ENCODE data around the gene XRCC5.
A peak's percentile ranks its signal among the peaks of the same experiment; 100 is the strongest.
"Not testable (repeated sequence)": the region's sequence is repeated elsewhere in the genome, so short reads cannot be mapped to it uniquely, and the experiment has no call there.

XRCC5 gene

DNA sequence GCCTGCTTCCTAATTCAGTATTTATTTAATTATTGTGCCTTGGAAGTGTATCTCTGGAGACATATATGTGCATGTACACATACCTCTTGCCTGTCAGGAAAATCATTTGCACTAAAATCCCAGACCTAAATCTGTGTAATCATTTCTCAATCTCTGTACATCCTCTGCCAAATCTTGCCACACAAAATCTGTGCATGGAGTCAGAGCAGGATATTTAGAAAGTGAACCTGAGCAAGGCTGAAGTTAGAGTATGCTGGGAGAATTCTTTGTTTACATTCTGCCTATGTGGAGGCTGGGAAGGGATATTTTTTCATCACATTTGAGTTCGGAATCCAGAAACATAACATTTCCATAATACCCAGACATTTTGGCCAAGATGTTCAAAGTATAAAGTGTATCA is 9.3 kb downstream of the XRCC5 start:
- Mint-ChIP-seq H3K9me3 (no peaks in the 10 kb centered on the region), H3K36me3 (peaks cover 43% of the 10 kb centered on the region), H3K27ac (peak overlapping the region; percentile 60), H3K4me3 (no peak overlapping the region), H3K27me3 (no peaks in the 10 kb centered on the region), H3K4me1 (peaks cover 31% of the 10 kb centered on the region)
- DNase-seq (ENCODE audit: low spot score in 2 of 2) (no peak), ATAC-seq (ENCODE audit: low read depth) (no peak)

DNA sequence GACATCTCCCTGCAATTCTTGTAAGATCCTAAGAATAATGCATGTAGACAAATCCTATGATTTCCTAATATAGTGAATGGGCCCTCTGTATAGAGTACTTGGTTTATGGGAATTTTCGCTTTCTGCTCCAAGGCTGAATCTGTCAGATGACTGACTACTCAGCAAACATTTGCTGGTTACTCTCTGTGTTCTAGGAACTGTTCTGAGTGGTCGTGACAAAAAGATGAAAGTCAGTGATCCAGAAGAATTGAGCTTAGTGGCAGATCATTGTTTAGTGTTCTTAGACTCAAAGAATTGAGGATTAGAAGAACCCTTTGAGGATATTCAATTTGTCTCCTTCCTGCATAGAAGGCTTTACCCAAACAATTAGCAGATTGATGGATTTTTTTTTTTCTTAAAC is 10.0 kb downstream of the XRCC5 start:
- Mint-ChIP-seq H3K9me3 (no peaks in the 10 kb centered on the region), H3K4me3 (no peak overlapping the region), H3K4me1 (peaks cover 27% of the 10 kb centered on the region), H3K36me3 (peaks cover 39% of the 10 kb centered on the region), H3K27me3 (no peaks in the 10 kb centered on the region), H3K27ac (no peak overlapping the region)
- DNase-seq (ENCODE audit: low spot score in 2 of 2) = no peak
- no peak for ATAC-seq (ENCODE audit: low read depth)

DNA sequence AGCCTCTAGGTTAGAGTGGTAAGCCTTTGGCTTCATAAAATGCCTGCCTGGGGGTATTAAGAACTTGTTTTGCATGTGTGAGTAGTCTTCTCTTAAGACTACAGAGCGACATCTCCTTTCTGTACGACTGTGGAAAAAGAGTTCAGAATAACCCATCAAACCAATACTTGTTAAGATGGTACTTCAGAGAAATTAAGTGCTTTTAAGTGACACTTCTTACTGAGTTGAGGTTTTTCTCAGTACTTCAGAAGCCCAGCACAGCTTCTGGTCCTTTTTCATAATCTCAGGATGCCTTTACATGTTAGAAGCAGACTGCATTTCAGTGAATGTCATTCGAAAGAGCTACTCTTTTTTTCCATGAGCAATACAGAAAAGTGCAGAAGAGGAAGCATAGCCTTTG is 10.8 kb downstream of the XRCC5 start:
- Mint-ChIP-seq H3K9me3 (no peaks in the 10 kb centered on the region), H3K27ac (no peak overlapping the region)
- DNase-seq (ENCODE audit: low spot score in 2 of 2) = no peak

DNA sequence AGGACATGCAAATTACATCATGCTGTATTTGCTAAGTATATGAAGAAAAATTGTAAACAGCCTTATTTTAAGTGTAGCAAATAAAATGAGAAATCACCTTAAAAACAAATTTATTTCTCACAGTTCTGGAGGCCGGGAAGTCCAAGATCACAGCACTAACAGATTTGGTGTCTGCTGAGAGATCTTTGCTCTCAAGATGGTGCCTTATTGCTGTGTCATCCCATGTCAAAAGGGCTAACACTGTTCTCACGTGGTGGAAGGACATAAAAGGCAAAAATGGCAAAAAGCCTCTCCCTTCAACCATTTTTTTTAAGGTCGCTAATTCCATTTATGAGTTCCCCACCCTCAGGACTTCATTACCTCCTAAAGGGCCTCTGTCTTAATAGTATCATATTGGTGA is 12.1 kb downstream of the XRCC5 start:
- Mint-ChIP-seq H3K36me3 (peaks cover 44% of the 10 kb centered on the region), H3K27me3 (no peaks in the 10 kb centered on the region), H3K4me3 (no peak overlapping the region), H3K9me3 (no peaks in the 10 kb centered on the region), H3K27ac (no peak overlapping the region), H3K4me1 (peaks cover 14% of the 10 kb centered on the region)
- DNase-seq (ENCODE audit: low spot score in 2 of 2) (no peak), ATAC-seq (ENCODE audit: low read depth) (no peak)

More for the DNA sequence above, 10.8 kb downstream of the XRCC5 start:
- peaks cover 20% of the 10 kb centered on the region for H3K4me1 Mint-ChIP-seq
- no peak for ATAC-seq (ENCODE audit: low read depth)
- peaks cover 43% of the 10 kb centered on the region for H3K36me3 Mint-ChIP-seq
- no peaks in the 10 kb centered on the region for H3K27me3 Mint-ChIP-seq
- no peak overlapping the region for H3K4me3 Mint-ChIP-seq

DNA sequence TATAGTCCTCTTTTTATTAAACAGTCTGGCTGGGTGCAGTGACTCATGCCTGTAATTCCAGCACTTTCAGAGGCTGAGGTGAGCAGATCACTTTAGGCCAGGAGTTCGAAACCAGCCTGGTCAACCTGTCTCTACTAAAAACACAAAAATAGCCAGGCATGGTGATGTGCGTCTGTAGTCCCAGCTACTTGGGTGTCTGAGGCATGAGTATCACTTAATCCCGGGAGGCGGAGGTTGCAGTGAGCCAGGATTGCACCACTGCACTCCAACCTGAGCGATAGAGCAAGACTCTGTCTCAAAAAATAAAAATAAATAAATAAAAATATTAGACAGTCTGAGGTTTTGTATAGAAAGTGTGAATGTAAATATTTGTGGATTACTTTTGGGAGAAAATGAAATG is 17.8 kb downstream of the XRCC5 start:
- Mint-ChIP-seq H3K27me3 (no peaks in the 10 kb centered on the region), H3K9me3 (no peaks in the 10 kb centered on the region), H3K4me3 (no peak overlapping the region), H3K27ac (no peak overlapping the region), H3K4me1 (peaks cover 7% of the 10 kb centered on the region), H3K36me3 (peaks cover 39% of the 10 kb centered on the region)
- ATAC-seq (ENCODE audit: low read depth) (no peak), DNase-seq (ENCODE audit: low spot score in 2 of 2) (no peak)

DNA sequence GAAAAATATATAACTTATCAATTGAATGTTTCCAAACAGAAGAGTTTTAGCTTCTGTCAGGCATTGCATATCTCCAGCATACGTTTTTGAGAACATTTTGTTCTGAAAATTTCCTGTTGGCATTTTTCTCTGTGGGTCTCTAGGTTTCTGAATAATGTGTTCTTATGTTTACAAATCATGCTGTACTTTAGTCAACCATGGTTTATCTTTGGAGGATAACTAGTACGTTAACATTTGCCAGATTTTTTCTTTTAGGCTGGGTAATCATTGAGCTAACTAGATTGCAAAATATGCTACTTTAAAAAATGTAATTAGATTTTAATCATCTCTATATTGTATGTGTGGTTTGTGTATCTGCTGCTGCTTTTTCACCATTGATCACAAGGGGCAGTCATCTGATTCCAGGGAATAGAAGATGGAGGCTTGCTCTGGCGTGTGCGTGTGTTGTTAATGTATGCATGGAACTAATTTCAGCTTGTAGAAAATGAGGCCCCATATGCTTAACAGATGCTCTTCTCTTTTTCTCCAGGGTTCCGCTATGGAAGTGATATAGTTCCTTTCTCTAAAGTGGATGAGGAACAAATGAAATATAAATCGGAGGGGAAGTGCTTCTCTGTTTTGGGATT is 21.3 kb downstream of the XRCC5 start:
- peaks cover 49% of the 10 kb centered on the region for H3K36me3 Mint-ChIP-seq
- H3K4me3 Mint-ChIP-seq = no peak overlapping the region
- no peaks in the 10 kb centered on the region for H3K9me3 Mint-ChIP-seq
- no peak for ATAC-seq (ENCODE audit: low read depth)
- peaks cover 8% of the 10 kb centered on the region for H3K4me1 Mint-ChIP-seq
- no peak overlapping the region for H3K27ac Mint-ChIP-seq
- H3K27me3 Mint-ChIP-seq = no peaks in the 10 kb centered on the region
- DNase-seq (ENCODE audit: low spot score in 2 of 2) = no peak

DNA sequence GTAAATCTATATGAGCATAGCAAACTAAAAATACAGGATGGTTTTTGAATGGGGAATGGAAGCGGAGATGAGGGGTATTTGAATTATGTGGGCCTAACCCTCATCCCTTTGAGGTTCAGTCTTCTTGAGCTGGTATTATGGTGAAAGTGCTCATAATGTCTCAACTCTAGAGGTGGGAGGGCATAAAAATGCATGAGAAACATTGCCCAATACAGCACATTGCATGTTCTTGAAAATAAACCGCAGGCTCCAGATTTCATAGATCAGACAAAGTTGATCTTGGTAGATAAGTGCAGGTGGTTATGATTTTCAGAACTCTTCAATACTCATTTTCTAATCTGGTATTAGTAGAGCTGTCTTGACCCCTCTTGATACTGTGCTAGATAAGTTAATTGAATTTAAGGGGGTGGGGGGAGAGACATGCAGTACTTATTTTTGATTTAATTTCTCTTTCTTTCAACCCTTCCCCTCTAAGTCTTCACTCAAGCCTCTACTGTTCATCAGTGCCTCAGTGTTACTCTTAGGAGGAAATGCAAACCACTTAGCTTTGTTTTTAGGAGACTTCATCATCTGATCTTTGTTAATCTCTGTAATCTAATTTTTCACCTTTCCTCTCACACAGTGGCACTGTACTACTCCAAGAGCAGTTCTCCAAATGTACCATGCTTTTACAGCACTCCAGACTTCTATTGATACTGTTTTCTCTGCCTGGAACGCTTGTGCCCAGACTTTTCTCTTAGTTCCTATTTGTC is 22.2 kb downstream of the XRCC5 start:
- Mint-ChIP-seq H3K9me3 (no peaks in the 10 kb centered on the region), H3K27ac (peak overlapping the region; percentile 18), H3K36me3 (peaks cover 53% of the 10 kb centered on the region), H3K4me1 (peaks cover 9% of the 10 kb centered on the region), H3K4me3 (no peak overlapping the region), H3K27me3 (no peaks in the 10 kb centered on the region)
- ATAC-seq (ENCODE audit: low read depth) (no peak), DNase-seq (ENCODE audit: low spot score in 2 of 2) (no peak)

DNA sequence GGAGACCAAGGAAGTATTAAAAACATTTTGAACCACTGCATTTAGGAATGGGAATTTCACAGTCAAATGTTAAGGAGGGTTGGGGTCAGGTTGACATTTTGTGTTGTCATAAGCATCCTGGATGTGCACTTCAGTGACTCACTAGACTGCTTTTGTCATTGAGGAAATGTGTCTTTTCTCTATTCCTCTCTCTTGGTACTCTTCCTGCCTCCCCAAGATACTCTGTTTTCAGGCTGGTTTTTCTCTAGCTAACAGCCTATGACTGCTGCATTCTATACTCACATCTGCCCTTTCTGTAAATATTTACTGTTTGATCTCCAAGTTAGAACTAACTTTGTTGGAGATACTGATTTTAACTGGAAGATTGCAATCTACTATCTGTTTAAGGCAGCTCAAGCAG is 23.4 kb downstream of the XRCC5 start:
- ATAC-seq (ENCODE audit: low read depth) = no peak
- DNase-seq (ENCODE audit: low spot score in 2 of 2) = no peak
- Mint-ChIP-seq H3K9me3 (no peaks in the 10 kb centered on the region), H3K27ac (peak overlapping the region; percentile 18), H3K36me3 (peaks cover 52% of the 10 kb centered on the region), H3K4me3 (no peak overlapping the region), H3K4me1 (peaks cover 12% of the 10 kb centered on the region), H3K27me3 (no peaks in the 10 kb centered on the region)

DNA sequence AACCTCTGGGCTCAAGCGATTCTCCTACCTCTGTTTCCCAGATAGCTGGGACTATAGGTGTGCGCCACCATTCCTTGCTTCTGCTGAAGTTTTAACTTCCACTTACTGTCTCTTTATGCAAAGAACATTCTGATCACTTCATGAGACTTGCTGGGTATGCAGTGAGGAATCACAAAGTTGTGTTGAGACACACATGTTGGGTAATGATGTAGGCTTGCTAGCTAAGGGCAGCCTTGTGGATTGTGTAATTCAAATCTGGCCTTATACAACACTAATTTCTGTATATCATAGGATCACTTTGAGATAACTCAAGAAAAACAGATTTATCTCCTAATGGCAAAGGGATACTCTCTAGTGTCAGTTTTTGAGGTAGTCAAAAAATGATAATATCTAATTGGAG is 24.2 kb downstream of the XRCC5 start:
- ATAC-seq (ENCODE audit: low read depth) = no peak
- Mint-ChIP-seq H3K36me3 (peaks cover 52% of the 10 kb centered on the region), H3K4me3 (no peak overlapping the region), H3K9me3 (no peaks in the 10 kb centered on the region), H3K27me3 (no peaks in the 10 kb centered on the region), H3K27ac (no peak overlapping the region), H3K4me1 (peaks cover 12% of the 10 kb centered on the region)
- no peak for DNase-seq (ENCODE audit: low spot score in 2 of 2)

DNA sequence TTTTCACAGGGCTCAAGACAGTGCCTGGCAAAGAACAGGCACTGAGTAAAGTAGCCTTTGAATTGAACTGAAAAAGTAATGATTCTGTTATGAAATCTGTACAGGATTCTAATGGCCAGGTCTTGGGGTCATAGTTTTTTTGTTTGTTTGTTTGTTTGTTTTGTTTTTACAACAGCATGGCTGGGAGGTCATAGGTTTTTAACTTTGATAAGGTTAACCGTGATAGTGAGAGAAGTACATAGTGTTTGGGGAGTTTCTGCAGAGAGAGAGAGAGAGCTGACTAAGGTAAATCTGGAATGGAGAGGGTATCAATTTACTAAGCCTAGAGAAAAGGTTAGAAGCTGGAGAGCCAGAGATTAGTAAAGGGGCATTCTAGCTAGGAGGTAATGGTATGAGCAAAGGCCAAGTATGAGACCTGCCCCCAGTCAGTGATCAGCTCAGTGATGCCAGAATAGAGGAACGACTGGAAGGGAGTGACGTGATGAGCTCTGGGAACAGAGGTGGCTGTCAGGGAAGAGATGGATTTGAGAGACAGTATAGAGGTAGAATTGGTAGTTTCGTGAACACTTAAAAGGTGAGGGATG is 25.9 kb downstream of the XRCC5 start:
- Mint-ChIP-seq H3K4me3 (no peak overlapping the region), H3K36me3 (peaks cover 50% of the 10 kb centered on the region), H3K27ac (peak overlapping the region; percentile 66), H3K27me3 (no peaks in the 10 kb centered on the region), H3K9me3 (no peaks in the 10 kb centered on the region), H3K4me1 (peaks cover 9% of the 10 kb centered on the region)
- no peak for ATAC-seq (ENCODE audit: low read depth)
- no peak for DNase-seq (ENCODE audit: low spot score in 2 of 2)

DNA sequence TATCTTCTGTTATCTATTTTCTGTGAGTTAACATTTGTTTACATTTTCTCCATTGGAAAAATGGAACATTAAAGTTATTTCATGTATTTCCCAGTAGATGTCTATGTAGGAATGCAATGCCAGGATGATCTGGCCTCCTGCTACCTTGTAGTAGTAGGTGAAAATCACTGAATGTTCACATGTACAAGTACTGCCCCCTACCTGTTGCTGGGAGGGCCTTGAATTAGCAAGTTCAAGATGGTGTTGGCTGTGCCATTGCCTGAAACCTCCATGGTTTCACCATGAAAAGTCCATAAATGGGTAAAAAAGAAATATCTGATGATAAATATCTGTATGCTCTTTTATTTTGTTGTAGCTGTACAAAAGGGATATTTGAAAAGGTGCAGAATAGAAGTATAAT is 30.7 kb downstream of the XRCC5 start:
- Mint-ChIP-seq H3K27ac (no peak overlapping the region), H3K4me1 (peaks cover 6% of the 10 kb centered on the region), H3K4me3 (no peak overlapping the region), H3K9me3 (no peaks in the 10 kb centered on the region), H3K36me3 (peaks cover 28% of the 10 kb centered on the region), H3K27me3 (no peaks in the 10 kb centered on the region)
- peak; percentile 53 for ATAC-seq (ENCODE audit: low read depth)
- peak in 1 of 2 donors; percentile 9 for DNase-seq (ENCODE audit: low spot score in 2 of 2)

DNA sequence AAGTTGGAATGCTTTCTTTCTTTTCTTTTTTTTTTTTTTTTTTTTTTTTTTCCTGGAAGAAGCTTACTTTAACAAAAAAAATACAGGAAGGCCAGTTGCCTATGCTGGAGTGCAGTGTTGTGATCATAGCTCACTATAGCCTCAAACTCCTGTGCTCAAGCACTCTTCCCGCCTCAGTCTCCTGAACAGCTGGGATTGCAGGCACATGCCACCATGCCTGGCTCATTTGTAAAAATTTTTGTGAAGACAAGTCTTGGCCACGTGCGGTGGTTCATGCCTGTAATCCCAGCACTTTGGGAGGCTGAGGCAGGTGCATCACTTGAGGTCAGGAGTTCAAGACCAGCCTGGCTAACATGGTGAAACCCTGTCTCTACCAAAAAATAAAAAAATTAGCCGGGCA is 32.4 kb downstream of the XRCC5 start:
- peaks cover 15% of the 10 kb centered on the region for H3K36me3 Mint-ChIP-seq
- not testable (repeated sequence) for H3K27ac Mint-ChIP-seq; DNase-seq (ENCODE audit: low spot score in 2 of 2); H3K4me1 Mint-ChIP-seq; H3K9me3 Mint-ChIP-seq; H3K4me3 Mint-ChIP-seq; ATAC-seq (ENCODE audit: low read depth); H3K27me3 Mint-ChIP-seq

DNA sequence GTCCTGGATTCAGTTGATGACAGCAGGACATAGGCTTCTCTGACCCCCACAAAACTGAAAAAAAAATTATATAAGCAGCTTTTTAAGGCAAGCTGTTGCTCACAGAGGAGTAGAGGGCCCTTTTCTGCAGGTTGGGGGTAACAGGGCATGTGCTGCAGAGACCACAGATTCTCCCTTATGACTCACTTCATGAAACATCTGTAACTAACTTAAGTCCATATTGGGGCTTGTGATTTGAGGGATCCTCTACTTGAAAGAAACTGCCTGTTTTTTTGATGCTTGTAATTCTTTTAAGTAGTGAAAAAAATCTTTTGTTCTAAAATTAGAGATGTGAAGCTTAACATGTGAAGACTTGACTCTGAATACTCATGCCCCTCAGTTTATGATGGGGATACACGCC is 33.4 kb downstream of the XRCC5 start:
- H3K4me3 Mint-ChIP-seq = no peak overlapping the region
- no peaks in the 10 kb centered on the region for H3K27me3 Mint-ChIP-seq
- H3K4me1 Mint-ChIP-seq = peaks cover 2% of the 10 kb centered on the region
- H3K36me3 Mint-ChIP-seq = peaks cover 19% of the 10 kb centered on the region
- no peak for DNase-seq (ENCODE audit: low spot score in 2 of 2)
- H3K27ac Mint-ChIP-seq = no peak overlapping the region
- H3K9me3 Mint-ChIP-seq = no peaks in the 10 kb centered on the region
- no peak for ATAC-seq (ENCODE audit: low read depth)

DNA sequence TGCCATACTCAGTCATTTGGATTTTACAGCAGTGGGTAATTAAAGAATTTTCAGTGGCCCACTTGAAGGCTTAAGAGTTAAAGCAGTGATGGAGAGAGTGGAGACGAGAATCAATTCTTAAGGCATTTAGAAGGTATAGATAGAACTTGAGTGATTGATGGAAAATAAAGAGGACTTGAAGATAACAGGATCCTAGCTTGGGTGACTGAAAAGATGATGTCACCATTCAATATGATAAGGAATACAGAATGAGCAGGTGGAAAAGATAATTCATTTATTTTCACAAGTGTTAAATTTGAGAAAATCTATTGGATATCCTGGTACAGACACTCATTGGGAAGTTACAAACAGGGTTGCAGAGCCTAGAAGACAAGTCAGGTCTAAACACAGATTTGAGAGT is 35.2 kb downstream of the XRCC5 start:
- Mint-ChIP-seq H3K36me3 (peaks cover 25% of the 10 kb centered on the region), H3K4me1 (peaks cover 5% of the 10 kb centered on the region), H3K27me3 (no peaks in the 10 kb centered on the region), H3K4me3 (no peak overlapping the region), H3K9me3 (no peaks in the 10 kb centered on the region), H3K27ac (no peak overlapping the region)
- ATAC-seq (ENCODE audit: low read depth) (no peak), DNase-seq (ENCODE audit: low spot score in 2 of 2) (no peak)

Data from memory B cell (primary cell).